OCI-LY7 (cell line): ENCODE data around the gene RELN. TPM values are rescaled to one million over a fixed set of nuclear protein-coding genes. Genes with fewer than 3 reads are reported as not detected.

Experiments
- BruUV-seq: library from RNA; stranded (reverse); fragments of 400-500 nt; replicated peaks from 2 replicates; lab custom pipeline; 2021; lab: Mats Ljungman, UMichigan
- CTCF ChIA-PET: fragments of 300-600 bp; sonication (Branson Sonifier 250); formaldehyde crosslinking; loops from one replicate; lab custom pipeline; 2022; ENCODE audit warnings: antibody characterized with exemption; ENCODE audit not compliant: unreplicated experiment; lab: Charles Lee
- POLR2A ChIA-PET: fragments of 300-600 bp; sonication (Branson Sonifier 250); formaldehyde crosslinking; loops from one replicate; lab custom pipeline; 2022; ENCODE audit warnings: antibody characterized with exemption; lab: Charles Lee
- DNase-seq: peaks from one replicate; pipeline ENCODE4 v3.0.0-alpha.2; 2015; ENCODE audit warnings: low spot score
- H2AFZ ChIP-seq: fragments of 200-600 bp; sonication (generic), shearing (Covaris generic); 2 replicates; pipeline ENCODE4 v1.6.1; 2014; ENCODE audit warnings: mild to moderate bottlenecking, antibody characterized with exemption, low read length, moderate library complexity
- H3K27ac ChIP-seq: fragments of 200-600 bp; sonication (generic); 2 replicates; pipeline ENCODE4 v1.5.1; 2014; ENCODE audit warnings: mixed run types, low read depth, mild to moderate bottlenecking, moderate library complexity, low read length, inconsistent platforms; ENCODE audit not compliant: poor library complexity, severe bottlenecking
- H3K36me3 ChIP-seq: fragments of 200-600 bp; sonication (generic); 2 replicates; pipeline ENCODE4 v1.6.1; 2014; ENCODE audit warnings: mild to moderate bottlenecking, antibody characterized with exemption, low read length, moderate library complexity, mixed read lengths; ENCODE audit not compliant: insufficient read depth
- H3K4me1 ChIP-seq: fragments of 200-600 bp; sonication (generic); 2 replicates; pipeline ENCODE4 v1.5.1; 2014; ENCODE audit warnings: mild to moderate bottlenecking, low read length; ENCODE audit not compliant: insufficient read depth, poor library complexity, severe bottlenecking
- H3K4me2 ChIP-seq: fragments of 200-600 bp; sonication (generic); 2 replicates; pipeline ENCODE4 v1.6.1; 2014; ENCODE audit warnings: mild to moderate bottlenecking, low read length
- H3K4me3 ChIP-seq: fragments of 200-600 bp; sonication (generic); 2 replicates; pipeline ENCODE4 v1.5.1; 2014; ENCODE audit warnings: mild to moderate bottlenecking, low read depth, low read length; ENCODE audit not compliant: poor library complexity, severe bottlenecking
- H3K79me2 ChIP-seq: fragments of 200-600 bp; sonication (generic); 2 replicates; pipeline ENCODE4 v1.6.1; 2016; ENCODE audit warnings: low read depth, mild to moderate bottlenecking, low read length, moderate library complexity, mixed read lengths; ENCODE audit not compliant: insufficient read depth
- H3K9me2 ChIP-seq: fragments of 200-600 bp; sonication (generic); 2 replicates; pipeline ENCODE4 v1.6.1; 2016; ENCODE audit warnings: mild to moderate bottlenecking, low read length, mixed read lengths; ENCODE audit not compliant: insufficient read depth
- H3K9me3 ChIP-seq: fragments of 200-600 bp; sonication (generic); 2 replicates; pipeline ENCODE4 v1.6.1; 2014; ENCODE audit warnings: mild to moderate bottlenecking, mixed run types, low read length, mixed read lengths
- H4K20me1 ChIP-seq: fragments of 200-600 bp; sonication (generic); 2 replicates; pipeline ENCODE4 v1.6.1; 2014; ENCODE audit warnings: mild to moderate bottlenecking, antibody characterized with exemption, low read length, moderate library complexity, mixed read lengths; ENCODE audit not compliant: insufficient read depth
- EZH2phosphoT487 ChIP-seq: fragments of 200-600 bp; sonication (generic); IDR thresholded peaks from 2 replicates; pipeline ENCODE4 v1.6.1; 2018; ENCODE audit warnings: low read depth, borderline replicate concordance, mild to moderate bottlenecking, mixed run types, antibody characterized with exemption, low read length, moderate library complexity, mixed read lengths
- intact Hi-C: fragments of 100-400 bp; cut with micrococcal nuclease; formaldehyde crosslinking; loops from one replicate; pipeline ENCODE4 v1.10.0; 2022; ENCODE audit not compliant: unreplicated experiment
- total RNA-seq, 2 experiments: library from RNA; depleted of rRNA in 1 of 2; stranded (reverse); fragments of >200 nt in 1 of 2; shearing (Covaris generic) in 1 of 2; gene quantifications; 2 replicates each; pipeline ENCODE4 v1.2.3, GENCODE V29; 2014 to 2022
- TF ChIP-seq, protein P1 (sequence below): fragments of 200-600 bp; sonication (generic); conservative IDR thresholded peaks from 2 replicates; pipeline ENCODE4 v1.5.1; 2014; ENCODE audit warnings: mild to moderate bottlenecking, antibody characterized with exemption, low read length, moderate library complexity, mixed read lengths

RELN gene
- total RNA-seq, 2 experiments from 2014 or later = not detected

DNA sequence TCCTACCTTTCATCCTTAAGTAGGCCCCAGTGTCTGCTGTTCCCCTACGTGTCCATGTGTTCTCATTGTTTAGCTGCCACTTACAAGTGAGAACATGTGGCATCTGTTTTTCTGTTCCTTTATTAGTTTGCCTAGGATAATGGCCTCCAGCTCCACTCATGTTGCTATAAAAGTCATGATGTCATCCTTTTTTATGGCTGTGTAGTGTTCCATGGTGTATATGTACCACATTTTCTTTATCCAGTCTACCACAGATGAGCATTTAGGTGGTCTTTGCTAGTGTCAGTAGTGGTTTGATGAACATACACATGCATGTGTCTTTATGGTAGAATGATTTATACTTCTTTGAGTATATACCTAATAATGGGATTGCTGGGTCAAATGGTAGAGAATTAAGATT is 397.3 kb downstream of the RELN start:
- ChIA-PET CTCF (no interaction called here), POLR2A (no interaction called here)
- no peaks in the 10 kb centered on the region for H3K9me2 ChIP-seq
- no peak overlapping the region for H2AFZ ChIP-seq
- no peak overlapping the region for H3K27ac ChIP-seq
- no peaks in the 10 kb centered on the region for H4K20me1 ChIP-seq
- TF ChIP-seq, protein P1, sequence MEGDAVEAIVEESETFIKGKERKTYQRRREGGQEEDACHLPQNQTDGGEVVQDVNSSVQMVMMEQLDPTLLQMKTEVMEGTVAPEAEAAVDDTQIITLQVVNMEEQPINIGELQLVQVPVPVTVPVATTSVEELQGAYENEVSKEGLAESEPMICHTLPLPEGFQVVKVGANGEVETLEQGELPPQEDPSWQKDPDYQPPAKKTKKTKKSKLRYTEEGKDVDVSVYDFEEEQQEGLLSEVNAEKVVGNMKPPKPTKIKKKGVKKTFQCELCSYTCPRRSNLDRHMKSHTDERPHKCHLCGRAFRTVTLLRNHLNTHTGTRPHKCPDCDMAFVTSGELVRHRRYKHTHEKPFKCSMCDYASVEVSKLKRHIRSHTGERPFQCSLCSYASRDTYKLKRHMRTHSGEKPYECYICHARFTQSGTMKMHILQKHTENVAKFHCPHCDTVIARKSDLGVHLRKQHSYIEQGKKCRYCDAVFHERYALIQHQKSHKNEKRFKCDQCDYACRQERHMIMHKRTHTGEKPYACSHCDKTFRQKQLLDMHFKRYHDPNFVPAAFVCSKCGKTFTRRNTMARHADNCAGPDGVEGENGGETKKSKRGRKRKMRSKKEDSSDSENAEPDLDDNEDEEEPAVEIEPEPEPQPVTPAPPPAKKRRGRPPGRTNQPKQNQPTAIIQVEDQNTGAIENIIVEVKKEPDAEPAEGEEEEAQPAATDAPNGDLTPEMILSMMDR = no peak
- no peak for TF ChIP-seq EZH2phosphoT487
- H3K4me3 ChIP-seq = no peak overlapping the region
- no peaks in the 10 kb centered on the region for H3K4me1 ChIP-seq
- H3K36me3 ChIP-seq = no peaks in the 10 kb centered on the region
- BruUV-seq = no TSS peak
- no peaks in the 10 kb centered on the region for H3K9me3 ChIP-seq
- no peak overlapping the region for H3K4me2 ChIP-seq
- DNase-seq = no peak
- intact Hi-C loops = no loop called here
- H3K79me2 ChIP-seq = no peaks in the 10 kb centered on the region

- H2AFZ ChIP-seq = no peak overlapping the region
- intact Hi-C loops = no loop called here
- H3K4me2 ChIP-seq = no peak overlapping the region
- DNase-seq = no peak
- no TSS peak for BruUV-seq
- POLR2A ChIA-PET = no interaction called here
- no peaks in the 10 kb centered on the region for H3K9me2 ChIP-seq
- no peaks in the 10 kb centered on the region for H3K9me3 ChIP-seq
- CTCF ChIA-PET = no interaction called here
- no peak for TF ChIP-seq EZH2phosphoT487
- TF ChIP-seq, protein P1 = no peak
- H4K20me1 ChIP-seq = no peaks in the 10 kb centered on the region
- H3K4me3 ChIP-seq = no peak overlapping the region
- H3K79me2 ChIP-seq = no peaks in the 10 kb centered on the region
- no peaks in the 10 kb centered on the region for H3K36me3 ChIP-seq
- H3K4me1 ChIP-seq = no peaks in the 10 kb centered on the region
- H3K27ac ChIP-seq = no peak overlapping the region
Measured at GRCh38 chr7:103580031-103580430, 409.4 kb downstream of the RELN start.

DNA sequence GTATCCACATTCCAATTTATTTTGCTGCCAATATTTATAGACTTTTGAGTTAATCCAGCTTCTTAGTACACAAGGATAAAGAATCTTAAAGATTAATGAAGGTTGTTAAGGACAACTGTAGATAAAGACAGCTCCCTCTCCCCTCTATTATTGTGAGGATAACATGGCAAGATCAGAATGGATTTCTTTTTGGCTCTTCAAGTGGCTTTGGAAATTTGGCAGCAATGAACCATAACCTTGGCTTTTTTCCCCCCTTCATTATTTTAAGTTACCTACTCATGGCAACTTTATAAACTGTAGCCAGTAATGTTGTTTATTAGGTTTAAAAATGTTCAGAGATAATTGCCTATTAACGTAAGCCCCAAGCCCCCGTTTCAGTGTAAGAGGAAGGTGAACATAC is 412.4 kb downstream of the RELN start:
- no peak for TF ChIP-seq EZH2phosphoT487
- TF ChIP-seq, protein P1 = no peak
- ChIA-PET CTCF (no interaction called here), POLR2A (interaction anchor here (0.5 kb wide), 1 partner anchor 210 kb away, joined by 6 read pairs; no protein-coding TSS in a partner anchor)
- Histone ChIP-seq H3K9me3 (no peaks in the 10 kb centered on the region), H3K79me2 (no peaks in the 10 kb centered on the region), H3K4me1 (no peaks in the 10 kb centered on the region), H3K4me2 (no peak overlapping the region), H3K27ac (no peak overlapping the region), H3K9me2 (no peaks in the 10 kb centered on the region), H2AFZ (no peak overlapping the region), H4K20me1 (no peaks in the 10 kb centered on the region), H3K4me3 (no peak overlapping the region), H3K36me3 (no peaks in the 10 kb centered on the region)
- DNase-seq = no peak
- intact Hi-C loops = loop anchor here (10.0 kb wide), 2 partner anchors 658 to 1338 kb away; no protein-coding TSS in a partner anchor
- BruUV-seq = no TSS peak
